ENCODE results near the gene TPRX2. TPM values are rescaled to one million over a fixed set of nuclear protein-coding genes. Genes with fewer than 3 reads are reported as not detected.

TPRX2 gene
- total and polyA plus RNA-seq, 2 of the 8 experiments (the other 6 are each of a cell fraction or from before 2014, with no cell fraction given): not detected

DNA sequence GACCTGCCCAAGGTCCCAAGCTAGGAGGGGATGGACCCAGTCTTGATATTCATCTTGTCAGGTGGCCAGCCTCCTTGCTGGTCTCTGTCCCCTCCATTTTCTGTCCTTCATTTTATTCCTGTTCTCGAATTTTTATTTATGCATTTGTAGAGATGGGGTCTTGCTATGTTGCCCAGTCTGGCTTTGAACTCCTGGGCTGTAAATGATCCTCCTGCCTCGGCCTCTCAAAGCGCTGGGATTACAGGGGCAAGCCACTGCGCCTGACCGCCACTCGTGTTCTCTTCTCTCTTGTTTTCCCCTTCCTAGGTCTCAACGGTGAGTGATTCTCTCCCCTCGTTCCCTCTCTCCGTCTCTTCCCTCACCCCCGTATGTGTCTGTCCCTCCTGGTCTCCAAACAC is 10.6 kb upstream of the TPRX2 start:
- Histone ChIP-seq H3K14ac (ENCODE audit: insufficient read length) (no peak overlapping the region), H3K4me2 (ENCODE audit: insufficient read depth in 1 of 2, low read depth in 2 of 2, low read length in 2 of 2) (peak overlapping the region; percentile 75 to 83), H3K27me3 (replicated peaks in 1 of 4; ENCODE audit: control insufficient read depth in 3 of 4, extremely low read depth in 1 of 4, insufficient read depth in 3 of 4, low read length in 3 of 4) (no peaks in the 10 kb centered on the region), H3K23ac (ENCODE audit: insufficient read length) (no peak overlapping the region), H3K4me1 (replicated peaks in 1 of 4; ENCODE audit: control insufficient read depth in 3 of 4, insufficient read depth in 4 of 4, low read length in 3 of 4) (peaks cover 5 to 12% (median 8%) of the 10 kb centered on the region in 4 experiments; a peak in 5 of 7 replicates), H3K36me3 (ENCODE audit: control insufficient read depth in 2 of 4, insufficient read depth in 4 of 4, low read length in 3 of 4) (no peaks in the 10 kb centered on the region), H2BK20ac (ENCODE audit: low read length) (peak overlapping the region; percentile 49), H4K91ac (replicated peaks; ENCODE audit: insufficient read length, low read length) (peak overlapping the region; percentile 77), H3K27ac (ENCODE audit: low read depth, low read length) (peak overlapping the region; percentile 83), H3K56ac (replicated peaks; ENCODE audit: insufficient read length, low read depth, low read length) (no peak overlapping the region), H3K4ac (replicated peaks; ENCODE audit: insufficient read length, low read depth, low read length) (peak overlapping the region; percentile 2), H4K20me1 (replicated peaks in 1 of 2; ENCODE audit: control insufficient read depth in 1 of 2, insufficient read depth in 2 of 2, low read length in 2 of 2) (no peaks in the 10 kb centered on the region), H2BK120ac (replicated peaks; ENCODE audit: low read depth, low read length) (no peak overlapping the region), H2AFZ (ENCODE audit: low read length) (peak overlapping the region; percentile 54), H3K23me2 (ENCODE audit: low read depth, low read length) (peaks cover 3% of the 10 kb centered on the region; the same call in 1 of the 2 replicates), H4K8ac (ENCODE audit: extremely low read depth, insufficient read depth, low read length) (no peak overlapping the region), H3K79me1 (ENCODE audit: low read depth, low read length) (no peaks in the 10 kb centered on the region), H2BK15ac (ENCODE audit: low read length) (peak overlapping the region; percentile 77; the same call in 1 of the 2 replicates), H3K18ac (ENCODE audit: extremely low read depth, low read length) (peak overlapping the region; percentile 17; the same call in 1 of the 2 replicates), H3K9me3 (ENCODE audit: insufficient read depth in 2 of 2, low read depth in 1 of 2, low read length in 1 of 2) (no peaks in the 10 kb centered on the region), H3K4me3 (ENCODE audit: extremely low read depth in 1 of 4, insufficient read depth in 2 of 4, low read depth in 3 of 4, low read length in 4 of 4) (peak overlapping the region; percentile 26 to 52 (median 34); a peak in 7 of 8 replicates), H4K5ac (ENCODE audit: insufficient read length, low read depth, low read length) (peak overlapping the region; percentile 65), H3K79me2 (ENCODE audit: control insufficient read depth in 1 of 2, insufficient read depth in 2 of 2, low read length in 2 of 2) (no peaks in the 10 kb centered on the region), H3K9ac (replicated peaks in 1 of 4; ENCODE audit: extremely low read depth in 1 of 4, low read depth in 3 of 4, low read length in 3 of 4) (peak overlapping the region in 2 of 4 experiments; percentile 29 to 45; a peak in 2 of 7 replicates), H2AK5ac (ENCODE audit: low read depth, low read length) (no peak overlapping the region), H2BK5ac (ENCODE audit: low read depth, low read length) (peak overlapping the region; percentile 94), H2BK12ac (ENCODE audit: low read depth, low read length) (peak overlapping the region; percentile 95)
- ChIA-PET CTCF (ENCODE audit: partially characterized antibody) (interaction anchor here (0.6 to 6.4 kb wide), 19 partner anchors 9 to 410 kb away, joined by 3 to 83 read pairs (median 4); partner anchors contain the start of gene CRX), POLR2A (ENCODE audit: partially characterized antibody) (interaction anchor here (1.5 to 2.7 kb wide), 7 partner anchors 9 to 60 kb away, joined by 3 to 31 read pairs (median 12); no protein-coding TSS in a partner anchor)
- TF ChIP-seq, protein P1, sequence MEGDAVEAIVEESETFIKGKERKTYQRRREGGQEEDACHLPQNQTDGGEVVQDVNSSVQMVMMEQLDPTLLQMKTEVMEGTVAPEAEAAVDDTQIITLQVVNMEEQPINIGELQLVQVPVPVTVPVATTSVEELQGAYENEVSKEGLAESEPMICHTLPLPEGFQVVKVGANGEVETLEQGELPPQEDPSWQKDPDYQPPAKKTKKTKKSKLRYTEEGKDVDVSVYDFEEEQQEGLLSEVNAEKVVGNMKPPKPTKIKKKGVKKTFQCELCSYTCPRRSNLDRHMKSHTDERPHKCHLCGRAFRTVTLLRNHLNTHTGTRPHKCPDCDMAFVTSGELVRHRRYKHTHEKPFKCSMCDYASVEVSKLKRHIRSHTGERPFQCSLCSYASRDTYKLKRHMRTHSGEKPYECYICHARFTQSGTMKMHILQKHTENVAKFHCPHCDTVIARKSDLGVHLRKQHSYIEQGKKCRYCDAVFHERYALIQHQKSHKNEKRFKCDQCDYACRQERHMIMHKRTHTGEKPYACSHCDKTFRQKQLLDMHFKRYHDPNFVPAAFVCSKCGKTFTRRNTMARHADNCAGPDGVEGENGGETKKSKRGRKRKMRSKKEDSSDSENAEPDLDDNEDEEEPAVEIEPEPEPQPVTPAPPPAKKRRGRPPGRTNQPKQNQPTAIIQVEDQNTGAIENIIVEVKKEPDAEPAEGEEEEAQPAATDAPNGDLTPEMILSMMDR (IDR thresholded peaks at IDR 0.05; ENCODE audit: control extremely low read depth in 1 of 3, insufficient read depth in 1 of 3, low read depth in 1 of 3, low read length in 3 of 3): no peak
- peak; percentile 95; the same call in 1 of the 2 replicates for TF ChIP-seq KDM1A (IDR thresholded peaks at IDR 0.05; ENCODE audit: borderline replicate concordance, low read length)
- DNase-seq (ENCODE audit: low read depth in 1 of 2, low spot score in 2 of 2): no peak
- WGBS, 2 experiments (ENCODE audit: extremely low coverage in 1 of 2, insufficient coverage in 1 of 2, insufficient read length in 1 of 2, insufficient replicate concordance in 2 of 2, low coverage in 1 of 2, low lambda C conversion rate in 2 of 2, missing lambda C conversion rate in 1 of 2): 61% methylated on average over 10 of the region's 10 CpGs; no CpG with 5 or more reads in 1 of the 2 experiments
- no peak for FAIRE-seq

All from H1 (cell line).